Astrocyte of the cerebellum (primary cell): ENCODE results near the gene CD300C.
A peak's percentile ranks its signal among the peaks of the same experiment; 100 is the strongest.

ENCODE experiments used
- DNase-seq: peaks from one replicate; pipeline ENCODE4 v3.0.0-alpha.2; 2011; ENCODE audit warnings: low read depth
- H3K4me3 ChIP-seq: 2 replicates; pipeline ENCODE4 v1.5.1; 2011; ENCODE audit warnings: mild to moderate bottlenecking, low read depth, low read length, moderate library complexity
- in situ Hi-C: cut with HindIII; loops from 2 replicates; pipeline ENCODE4 v1.10.0; 2017; ENCODE audit warnings: low sequenced_read_pairs
- TF ChIP-seq, protein P1 (sequence below): IDR thresholded peaks from 2 replicates; pipeline ENCODE4 v1.5.1; 2012; ENCODE audit warnings: low read length, low read depth, moderate library complexity, mild to moderate bottlenecking; ENCODE audit errors: missing control alignments

CD300C gene

DNA sequence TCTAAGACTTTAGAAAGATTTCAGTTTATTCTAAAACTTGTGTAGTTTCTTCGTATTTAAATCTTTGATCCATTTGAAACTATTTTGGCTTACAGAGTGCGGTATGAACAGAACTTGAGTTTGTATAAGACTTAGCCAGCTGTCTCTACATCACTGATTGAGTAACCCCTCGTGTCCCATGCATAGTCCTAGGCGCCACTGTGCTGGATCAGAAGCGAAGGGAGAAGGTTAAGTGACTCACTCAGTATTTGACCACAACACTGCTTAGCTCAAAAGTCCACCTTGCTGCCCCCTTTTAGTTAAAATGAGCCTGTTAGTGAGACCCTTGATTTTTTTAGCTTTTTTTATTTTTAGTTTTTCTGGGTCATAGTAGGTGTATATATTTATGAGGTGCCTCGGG lies 43.1 kb downstream of the CD300C start:
- no peak for DNase-seq
- in situ Hi-C loops: no loop called here
- H3K4me3 ChIP-seq: no peak overlapping the region
- TF ChIP-seq, protein P1, sequence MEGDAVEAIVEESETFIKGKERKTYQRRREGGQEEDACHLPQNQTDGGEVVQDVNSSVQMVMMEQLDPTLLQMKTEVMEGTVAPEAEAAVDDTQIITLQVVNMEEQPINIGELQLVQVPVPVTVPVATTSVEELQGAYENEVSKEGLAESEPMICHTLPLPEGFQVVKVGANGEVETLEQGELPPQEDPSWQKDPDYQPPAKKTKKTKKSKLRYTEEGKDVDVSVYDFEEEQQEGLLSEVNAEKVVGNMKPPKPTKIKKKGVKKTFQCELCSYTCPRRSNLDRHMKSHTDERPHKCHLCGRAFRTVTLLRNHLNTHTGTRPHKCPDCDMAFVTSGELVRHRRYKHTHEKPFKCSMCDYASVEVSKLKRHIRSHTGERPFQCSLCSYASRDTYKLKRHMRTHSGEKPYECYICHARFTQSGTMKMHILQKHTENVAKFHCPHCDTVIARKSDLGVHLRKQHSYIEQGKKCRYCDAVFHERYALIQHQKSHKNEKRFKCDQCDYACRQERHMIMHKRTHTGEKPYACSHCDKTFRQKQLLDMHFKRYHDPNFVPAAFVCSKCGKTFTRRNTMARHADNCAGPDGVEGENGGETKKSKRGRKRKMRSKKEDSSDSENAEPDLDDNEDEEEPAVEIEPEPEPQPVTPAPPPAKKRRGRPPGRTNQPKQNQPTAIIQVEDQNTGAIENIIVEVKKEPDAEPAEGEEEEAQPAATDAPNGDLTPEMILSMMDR: no peak

DNA sequence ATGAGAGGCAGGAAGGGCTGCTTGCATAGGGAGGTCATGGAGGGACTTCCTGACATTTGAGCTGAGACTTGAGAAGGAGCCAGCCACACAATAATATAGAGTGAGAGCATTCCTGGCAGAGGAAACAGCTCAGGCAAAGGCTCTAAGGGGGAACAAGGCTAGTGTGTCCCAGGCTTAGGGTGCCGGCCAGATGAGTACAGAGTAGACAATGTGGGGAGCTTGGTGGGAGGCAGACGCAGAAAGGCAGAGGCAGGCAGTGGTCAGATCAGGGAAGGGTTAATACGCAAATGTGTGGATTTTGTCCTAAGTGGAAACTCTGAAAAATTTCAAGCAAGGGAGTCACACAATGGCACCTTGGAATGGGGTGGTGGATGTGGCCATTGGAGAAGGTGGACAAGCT lies 45.9 kb downstream of the CD300C start:
- DNase-seq: no peak
- TF ChIP-seq, protein P1: no peak
- in situ Hi-C loops: no loop called here
- no peak overlapping the region for H3K4me3 ChIP-seq

DNA sequence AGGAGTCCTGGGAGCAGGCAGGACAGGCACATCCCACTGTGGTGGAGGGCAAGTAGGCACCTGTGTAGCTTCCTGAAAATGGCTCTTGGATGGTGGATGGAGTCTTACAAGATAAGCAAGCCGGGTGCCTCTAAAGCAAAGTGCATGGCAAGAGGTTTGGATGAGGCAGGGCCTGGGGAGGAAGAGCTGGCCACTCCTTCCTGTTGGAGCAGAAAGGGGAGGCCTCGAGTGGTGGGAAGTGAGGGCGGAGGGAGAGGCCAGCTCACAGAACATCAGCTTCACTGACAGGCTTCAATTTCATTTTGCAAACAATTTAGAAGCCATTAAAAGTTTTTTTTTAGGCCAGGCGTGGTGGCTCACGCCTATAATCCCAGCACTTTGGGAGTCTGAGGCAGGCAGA lies 48.4 kb downstream of the CD300C start:
- no peak overlapping the region for H3K4me3 ChIP-seq
- TF ChIP-seq, protein P1: no peak
- in situ Hi-C loops: no loop called here
- DNase-seq: no peak

DNA sequence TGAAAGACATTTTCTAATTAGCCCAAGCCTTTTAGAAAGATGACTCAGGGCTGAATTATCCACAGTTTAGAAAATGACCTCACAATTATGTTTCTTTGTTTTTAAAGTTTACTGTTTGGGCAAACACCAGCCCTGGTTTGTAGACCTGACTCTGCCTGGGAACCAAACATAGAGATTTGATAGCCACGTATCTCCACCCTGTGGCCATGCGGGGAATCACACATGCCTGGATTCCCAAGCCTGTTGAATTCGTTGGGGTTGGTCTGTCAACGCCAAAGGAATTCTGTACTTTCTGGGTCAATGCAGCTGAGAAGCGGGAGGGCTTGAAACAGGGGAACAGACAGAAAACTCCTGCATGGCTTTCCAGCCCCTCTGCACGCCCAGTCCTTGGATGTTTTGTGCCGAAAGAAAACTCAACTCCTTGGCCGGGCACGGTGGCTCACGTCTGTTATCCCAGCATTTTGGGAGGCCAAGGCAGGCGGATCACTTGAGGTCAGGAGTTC lies 52.5 kb downstream of the CD300C start:
- in situ Hi-C loops: no loop called here
- DNase-seq: peak; percentile 28
- H3K4me3 ChIP-seq: no peak overlapping the region
- TF ChIP-seq, protein P1: peak; percentile 95

DNA sequence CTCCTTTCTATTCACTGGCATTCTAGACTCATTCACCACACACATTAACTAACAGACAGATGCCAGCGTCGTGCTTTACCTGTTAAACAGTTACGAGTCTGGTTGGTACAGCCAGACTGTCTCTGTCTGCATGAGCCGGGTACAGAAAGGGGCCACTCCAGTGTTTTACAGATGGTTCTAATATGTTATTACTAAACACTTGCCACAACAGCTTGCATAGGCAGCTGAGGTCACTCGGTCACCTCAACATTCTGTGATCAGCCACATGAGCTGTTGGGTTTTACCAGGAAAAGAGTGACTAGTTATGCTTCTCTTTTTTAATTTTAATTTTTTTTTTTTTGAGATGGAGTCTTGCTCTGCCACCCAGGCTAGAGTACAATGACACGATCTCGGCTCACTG lies 54.3 kb downstream of the CD300C start:
- DNase-seq: no peak
- no peak overlapping the region for H3K4me3 ChIP-seq
- in situ Hi-C loops: no loop called here
- TF ChIP-seq, protein P1: no peak
